HEK293 (cell line): Measurements from ENCODE around the gene OSBP.

Experiments used
- EGR2 ChIP-seq: fragments of 450-650 bp; formaldehyde crosslinking; IDR thresholded peaks from 2 replicates; pipeline ENCODE4 v1.5.1; 2016; ENCODE audit warnings: low read depth, missing biosample characterization, missing genetic modification characterization
- PRDM1 ChIP-seq: fragments of 450-650 bp; formaldehyde crosslinking; IDR thresholded peaks from 2 replicates; pipeline ENCODE4; 2016; ENCODE audit warnings: missing biosample characterization, missing genetic modification characterization
- ZNF174 ChIP-seq: fragments of 450-650 bp; formaldehyde crosslinking; IDR thresholded peaks from 2 replicates; pipeline ENCODE4 v1.5.0; 2017; ENCODE audit warnings: missing biosample characterization, mild to moderate bottlenecking, missing genetic modification characterization
- TF ChIP-seq, protein P1 (sequence below): fragments of 450-650 bp; formaldehyde crosslinking; IDR thresholded peaks from 2 replicates; pipeline ENCODE4 v1.5.1; 2016; ENCODE audit warnings: missing biosample characterization, missing genetic modification characterization

DNA sequence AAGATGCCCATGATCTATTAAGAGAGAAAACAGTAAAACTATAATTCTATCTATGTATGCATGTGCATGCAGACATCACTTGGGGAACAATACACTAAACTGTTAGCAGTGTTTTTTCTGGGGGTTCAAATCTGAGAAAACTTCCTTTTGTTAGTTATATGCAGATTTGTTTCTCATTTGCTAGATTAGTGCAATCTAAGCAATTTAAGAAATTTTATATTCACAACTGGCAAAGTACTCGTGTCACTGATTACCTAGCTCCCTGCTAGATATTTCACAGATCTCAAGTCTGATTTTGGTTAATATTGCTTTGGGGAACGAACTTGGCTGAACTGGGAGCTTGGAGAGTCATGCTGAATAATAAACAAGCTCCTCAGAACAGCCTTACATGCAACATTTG is 14.9 kb upstream of the OSBP start:
- no peak for TF ChIP-seq EGR2 (tag by site-specific recombination)
- no peak for TF ChIP-seq ZNF174 (tag by site-specific recombination)
- TF ChIP-seq, protein P1, sequence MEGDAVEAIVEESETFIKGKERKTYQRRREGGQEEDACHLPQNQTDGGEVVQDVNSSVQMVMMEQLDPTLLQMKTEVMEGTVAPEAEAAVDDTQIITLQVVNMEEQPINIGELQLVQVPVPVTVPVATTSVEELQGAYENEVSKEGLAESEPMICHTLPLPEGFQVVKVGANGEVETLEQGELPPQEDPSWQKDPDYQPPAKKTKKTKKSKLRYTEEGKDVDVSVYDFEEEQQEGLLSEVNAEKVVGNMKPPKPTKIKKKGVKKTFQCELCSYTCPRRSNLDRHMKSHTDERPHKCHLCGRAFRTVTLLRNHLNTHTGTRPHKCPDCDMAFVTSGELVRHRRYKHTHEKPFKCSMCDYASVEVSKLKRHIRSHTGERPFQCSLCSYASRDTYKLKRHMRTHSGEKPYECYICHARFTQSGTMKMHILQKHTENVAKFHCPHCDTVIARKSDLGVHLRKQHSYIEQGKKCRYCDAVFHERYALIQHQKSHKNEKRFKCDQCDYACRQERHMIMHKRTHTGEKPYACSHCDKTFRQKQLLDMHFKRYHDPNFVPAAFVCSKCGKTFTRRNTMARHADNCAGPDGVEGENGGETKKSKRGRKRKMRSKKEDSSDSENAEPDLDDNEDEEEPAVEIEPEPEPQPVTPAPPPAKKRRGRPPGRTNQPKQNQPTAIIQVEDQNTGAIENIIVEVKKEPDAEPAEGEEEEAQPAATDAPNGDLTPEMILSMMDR (tag by site-specific recombination) = no peak
- no peak for TF ChIP-seq PRDM1
